IMR-90 (cell line): ENCODE measurements around the gene COL17A1. TPM values are rescaled to one million over a fixed set of nuclear protein-coding genes. Genes with fewer than 3 reads are reported as not detected.

Source experiments
- ATAC-seq: fragments of 200-7000 bp; cut with Tn5 transposase; 2 replicates; pipeline ENCODE4 v1.9.1; 2020; ENCODE audit warnings: low read depth, mild to moderate bottlenecking, moderate library complexity
- BruUV-seq: library from RNA; stranded (reverse); fragments of 400-500 nt; replicated peaks from 2 replicates; lab custom pipeline; 2021; lab: Mats Ljungman, UMichigan
- CTCF ChIA-PET: fragments of 300-600 bp; formaldehyde crosslinking; extraction: SDS; loops from one replicate; lab custom pipeline; 2021; ENCODE audit warnings: antibody characterized with exemption; lab: Yijun Ruan, JAX
- POLR2A ChIA-PET: fragments of 300-600 bp; sonication (Branson Sonifier 250); formaldehyde crosslinking; loops from one replicate; lab custom pipeline; 2022; ENCODE audit warnings: antibody characterized with exemption; ENCODE audit not compliant: unreplicated experiment; lab: Charles Lee
- DNase-seq: peaks from one replicate; pipeline ENCODE4 v3.0.0; 2013
- H2AFZ ChIP-seq: replicated peaks from 2 replicates; pipeline ENCODE3; 2013; ENCODE audit warnings: low read length, mild to moderate bottlenecking; ENCODE audit not compliant: poor library complexity
- H2AK5ac ChIP-seq: 2 replicates; pipeline ENCODE4 v1.6.1; 2013; ENCODE audit warnings: low read depth, low read length, inconsistent platforms
- H2AK9ac ChIP-seq: replicated peaks from 2 replicates; pipeline ENCODE3; 2013; ENCODE audit warnings: mild to moderate bottlenecking, low read depth, low read length, moderate library complexity; ENCODE audit not compliant: poor library complexity
- H2BK120ac ChIP-seq: 2 replicates; pipeline ENCODE4 v1.6.1; 2013; ENCODE audit warnings: low read depth, low read length, inconsistent platforms
- H2BK15ac ChIP-seq: 3 replicates; pipeline ENCODE4 v1.6.1; 2013; ENCODE audit warnings: low read depth, low read length, inconsistent platforms
- H2BK20ac ChIP-seq: 2 replicates; pipeline ENCODE4 v1.6.1; 2013; ENCODE audit warnings: low read depth, mild to moderate bottlenecking, inconsistent platforms, low read length, moderate library complexity
- H2BK5ac ChIP-seq: 2 replicates; pipeline ENCODE4 v1.6.1; 2013; ENCODE audit warnings: mild to moderate bottlenecking, low read depth, low read length, inconsistent platforms; ENCODE audit not compliant: poor library complexity, severe bottlenecking
- H3K14ac ChIP-seq: replicated peaks from 2 replicates; pipeline ENCODE4 v1.6.1; 2013; ENCODE audit warnings: low read depth, low read length, inconsistent platforms
- H3K18ac ChIP-seq: 2 replicates; pipeline ENCODE4 v1.6.1; 2013; ENCODE audit warnings: low read depth, low read length, control low read depth
- H3K23ac ChIP-seq: 2 replicates; pipeline ENCODE4 v1.6.1; 2013; ENCODE audit warnings: low read depth, low read length, inconsistent platforms
- H3K27ac ChIP-seq: 2 replicates; pipeline ENCODE4 v1.5.1; 2013; ENCODE audit warnings: mild to moderate bottlenecking, control low read depth, low read length; ENCODE audit not compliant: insufficient read depth
- H3K27me3 ChIP-seq: 2 replicates; pipeline ENCODE4 v1.6.1; 2013; ENCODE audit warnings: low read length; ENCODE audit not compliant: control insufficient read depth, insufficient read depth
- H3K36me3 ChIP-seq: 2 replicates; pipeline ENCODE4 v1.6.1; 2013; ENCODE audit warnings: low read length, mixed read lengths; ENCODE audit not compliant: control insufficient read depth, insufficient read depth
- H3K4ac ChIP-seq: 2 replicates; pipeline ENCODE4 v1.6.1; 2013; ENCODE audit warnings: low read depth, low read length, inconsistent platforms
- H3K4me1 ChIP-seq: 2 replicates; pipeline ENCODE4 v1.6.1; 2013; ENCODE audit warnings: low read length, mixed read lengths; ENCODE audit not compliant: control insufficient read depth, insufficient read depth
- H3K4me2 ChIP-seq: 2 replicates; pipeline ENCODE4 v1.6.1; 2013; ENCODE audit warnings: low read depth, mild to moderate bottlenecking, control low read depth, low read length, moderate library complexity
- H3K4me3 ChIP-seq: 2 replicates; pipeline ENCODE4 v1.5.1; 2013; ENCODE audit warnings: low read depth, mild to moderate bottlenecking, control low read depth, low read length, moderate library complexity; ENCODE audit not compliant: insufficient read depth
- H3K56ac ChIP-seq: 2 replicates; pipeline ENCODE4 v1.6.1; 2013; ENCODE audit warnings: low read length, inconsistent platforms; ENCODE audit not compliant: insufficient read depth; ENCODE audit errors: extremely low read depth
- H3K79me1 ChIP-seq, 2 experiments: 2 replicates each; pipeline ENCODE4 v1.6.1; 2013; ENCODE audit warnings: low read length in 2 of 2, inconsistent platforms in 1 of 2, low read depth in 1 of 2
- H3K9ac ChIP-seq: 2 replicates; pipeline ENCODE4 v1.6.1; 2013; ENCODE audit warnings: low read depth, low read length, control low read depth
- H3K9me1 ChIP-seq: 2 replicates; pipeline ENCODE4 v1.6.1; 2013; ENCODE audit warnings: low read length, inconsistent platforms; ENCODE audit not compliant: insufficient read depth
- H3K9me3 ChIP-seq: 2 replicates; pipeline ENCODE4 v1.6.1; 2013; ENCODE audit warnings: low read length; ENCODE audit not compliant: control insufficient read depth, insufficient read depth
- H4K20me1 ChIP-seq: 2 replicates; pipeline ENCODE4 v1.6.1; 2013; ENCODE audit warnings: low read length, inconsistent platforms; ENCODE audit not compliant: insufficient read depth
- H4K5ac ChIP-seq: 2 replicates; pipeline ENCODE4 v1.6.1; 2013; ENCODE audit warnings: mild to moderate bottlenecking, low read depth, low read length, control low read depth
- H4K8ac ChIP-seq, 2 experiments: 2 replicates each; pipeline ENCODE4 v1.6.1; 2013; ENCODE audit warnings: low read depth in 2 of 2, low read length in 2 of 2, control low read depth in 1 of 2, inconsistent platforms in 1 of 2
- H4K91ac ChIP-seq: 2 replicates; pipeline ENCODE4 v1.6.1; 2013; ENCODE audit warnings: low read depth, low read length, inconsistent platforms; ENCODE audit not compliant: insufficient read depth
- CEBPB ChIP-seq: IDR thresholded peaks from 2 replicates; pipeline ENCODE4 v1.6.1; 2012; ENCODE audit warnings: low read depth, low read length, improper control_type of control experiment
- CHD1 ChIP-seq: IDR thresholded peaks from 2 replicates; pipeline ENCODE4 v1.6.1; 2012; ENCODE audit warnings: low read depth, low read length, improper control_type of control experiment
- ELK1 ChIP-seq: fragments of 150-350 bp; IDR thresholded peaks from 2 replicates; pipeline ENCODE4 v1.6.1; 2016; ENCODE audit warnings: low read depth, mild to moderate bottlenecking, low read length, moderate library complexity, borderline replicate concordance
- FOS ChIP-seq: fragments of 150-350 bp; IDR thresholded peaks from 2 replicates; pipeline ENCODE4 v1.6.1; 2016; ENCODE audit warnings: low read depth, low read length
- MAFK ChIP-seq: IDR thresholded peaks from 2 replicates; pipeline ENCODE4 v1.6.1; 2012; ENCODE audit warnings: low read depth, low read length, improper control_type of control experiment
- MXI1 ChIP-seq: IDR thresholded peaks from 2 replicates; pipeline ENCODE4 v1.6.1; 2012; ENCODE audit warnings: low read depth, mild to moderate bottlenecking, low read length, moderate library complexity, borderline replicate concordance
- POLR2A ChIP-seq: IDR thresholded peaks from 2 replicates; pipeline ENCODE4 v1.6.1; 2012; ENCODE audit warnings: mild to moderate bottlenecking, low read depth, low read length
- RAD21 ChIP-seq: IDR thresholded peaks from 2 replicates; pipeline ENCODE4 v1.6.1; 2012; ENCODE audit warnings: low read length, improper control_type of control experiment
- WGBS, 2 experiments: methylation state at CpG; one replicate each; pipeline versions ENCODE4 v1.1.5 to v1.1.7; 2013; ENCODE audit warnings: missing lambda C conversion rate in 2 of 2; ENCODE audit not compliant: insufficient read length in 1 of 2; ENCODE audit errors: extremely low coverage in 2 of 2; 5-methylcytosine and 5-hydroxymethylcytosine counted together
- dilution Hi-C: fragments of 300-500 bp; cut with HindIII; formaldehyde crosslinking; loops from one replicate; pipeline ENCODE4 v1.14.3; 2018; ENCODE audit warnings: low sequenced_read_pairs; ENCODE audit not compliant: unreplicated experiment
- in situ Hi-C: fragments of 300-500 bp; cut with MboI; formaldehyde crosslinking; loops from 3 replicates; pipeline ENCODE4 v1.14.3; 2019; ENCODE audit warnings: low sequenced_read_pairs, inconsistent platforms, mixed read lengths
- intact Hi-C: fragments of 100-400 bp; cut with micrococcal nuclease; formaldehyde crosslinking; loops from 2 replicates; pipeline ENCODE4 v1.10.0; 2022
- polyA plus RNA-seq, 3 experiments: library from polyadenylated mRNA; depleted of rRNA; stranded (reverse); fragments of >200 nt; gene quantifications; 2 replicates each; pipeline ENCODE4 v1.2.3, GENCODE V29; 2012; ENCODE audit warnings: low replicate concordance in 1 of 3
- total RNA-seq: library from RNA; depleted of rRNA; stranded (reverse); fragments of >200 nt; gene quantifications from 2 replicates; pipeline ENCODE4 v1.2.3, GENCODE V29; 2012

COL17A1 gene
- total and polyA plus RNA-seq, 2 of the 4 experiments (the other 2 are of a cell fraction), result 0.14 to 0.18 TPM

- Histone ChIP-seq H3K27ac (no peak overlapping the region), H3K9ac (no peak overlapping the region), H3K14ac (no peak overlapping the region), H2BK120ac (no peak overlapping the region), H2BK15ac (no peak overlapping the region), H3K4ac (no peak overlapping the region), H3K4me1 (no peaks in the 10 kb centered on the region), H3K9me3 (no peaks in the 10 kb centered on the region), H2AK9ac (no peak overlapping the region), H3K4me3 (no peak overlapping the region), H3K18ac (no peak overlapping the region), H2AFZ (no peak overlapping the region), H3K27me3 (peaks cover 2% of the 10 kb centered on the region; the same call in 1 of the 2 replicates), H2BK20ac (no peak overlapping the region), H4K91ac (no peak overlapping the region), H2BK5ac (no peak overlapping the region), H3K79me1 (no peaks in the 10 kb centered on the region), H3K36me3 (no peaks in the 10 kb centered on the region), H2AK5ac (no peak overlapping the region), H4K5ac (no peak overlapping the region), H3K56ac (no peak overlapping the region), H4K8ac (no peak overlapping the region), H3K23ac (no peak overlapping the region), H3K4me2 (no peak overlapping the region), H3K9me1 (no peaks in the 10 kb centered on the region), H4K20me1 (no peaks in the 10 kb centered on the region)
- ATAC-seq, result no peak
- ChIA-PET CTCF (interaction anchor here (0.6 kb wide), 1 partner anchor 17 kb away, joined by 5 read pairs; no protein-coding TSS in a partner anchor), POLR2A (no interaction called here)
- in situ Hi-C loops (no loop called here), dilution Hi-C loops (no loop called here), intact Hi-C loops (no loop called here)
- TF ChIP-seq RAD21, result no peak
- no peak for TF ChIP-seq FOS
- no peak for TF ChIP-seq MAFK
- no peak for TF ChIP-seq CEBPB
- TF ChIP-seq ELK1, result no peak
- TF ChIP-seq MXI1, result no peak
- no peak for TF ChIP-seq POLR2A
- no peak for TF ChIP-seq CHD1
- no CpG with 5 or more reads among the region's 5 CpGs for WGBS, 2 experiments
- BruUV-seq, result no TSS peak
- DNase-seq, result no peak
Observed at GRCh38 chr10:104084482-104085142, 1.1 kb downstream of the COL17A1 start.
